PC-9 (cell line): Measurements from ENCODE around the gene GPRIN1. TPM values are rescaled to one million over a fixed set of nuclear protein-coding genes. Genes with fewer than 3 reads are reported as not detected.

Source experiments
- BruUV-seq: library from RNA; stranded (reverse); fragments of 400-500 nt; replicated peaks from 2 replicates; lab custom pipeline; 2021; lab: Mats Ljungman, UMichigan
- CTCF ChIA-PET: fragments of 300-600 bp; sonication (Branson Sonifier 250); formaldehyde crosslinking; loops from one replicate; lab custom pipeline; 2022; ENCODE audit warnings: antibody characterized with exemption; lab: Charles Lee
- POLR2A ChIA-PET: fragments of 300-600 bp; sonication (Branson Sonifier 250); formaldehyde crosslinking; loops from one replicate; lab custom pipeline; 2022; ENCODE audit warnings: antibody characterized with exemption; ENCODE audit not compliant: unreplicated experiment; lab: Charles Lee
- DNase-seq, 2 experiments: peaks; one replicate each; pipeline versions ENCODE4 v3.0.0 to v3.0.0-alpha.2; 2015 to 2022; ENCODE audit warnings: mixed read lengths in 1 of 2
- H2AFZ ChIP-seq: fragments of 200-600 bp; sonication (generic); 2 replicates; pipeline ENCODE4 v1.8.1; 2017; ENCODE audit warnings: antibody characterized with exemption
- H3F3A ChIP-seq: fragments of 200-600 bp; sonication (generic); 2 replicates; pipeline ENCODE4 v1.8.1; 2017; ENCODE audit warnings: antibody characterized with exemption, mild to moderate bottlenecking, low read depth; ENCODE audit not compliant: insufficient read depth
- H3K27ac ChIP-seq: fragments of 200-600 bp; sonication (generic); 2 replicates; pipeline ENCODE4 v1.6.1; 2016; ENCODE audit warnings: mixed run types
- H3K27me3 ChIP-seq: fragments of 200-600 bp; sonication (generic); 2 replicates; pipeline ENCODE4 v1.6.1; 2016; ENCODE audit warnings: low read depth, mixed run types; ENCODE audit not compliant: insufficient read depth
- H3K36me3 ChIP-seq: fragments of 200-600 bp; sonication (generic); 2 replicates; pipeline ENCODE4 v1.6.1; 2016; ENCODE audit warnings: low read depth, mixed run types
- H3K4me1 ChIP-seq: fragments of 200-600 bp; sonication (generic); replicated peaks from 2 replicates; pipeline ENCODE4 v1.6.1; 2016; ENCODE audit warnings: mixed run types; ENCODE audit not compliant: insufficient read depth
- H3K4me2 ChIP-seq: fragments of 200-600 bp; sonication (generic); 2 replicates; pipeline ENCODE4 v1.6.1; 2017; ENCODE audit warnings: mixed run types
- H3K4me3 ChIP-seq: fragments of 200-600 bp; sonication (generic); 2 replicates; pipeline ENCODE4 v1.6.1; 2016; ENCODE audit warnings: mixed run types
- H3K79me2 ChIP-seq: fragments of 200-600 bp; sonication (generic); 2 replicates; pipeline ENCODE4 v1.6.1; 2017; ENCODE audit warnings: low read depth, mixed run types
- H3K9me2 ChIP-seq: fragments of 200-600 bp; sonication (generic); 2 replicates; pipeline ENCODE4 v1.8.1; 2017; ENCODE audit warnings: mild to moderate bottlenecking; ENCODE audit not compliant: insufficient read depth
- H3K9me3 ChIP-seq: fragments of 200-600 bp; sonication (generic); 2 replicates; pipeline ENCODE4 v1.8.1; 2016; ENCODE audit warnings: low read depth; ENCODE audit not compliant: insufficient read depth
- H4K20me1 ChIP-seq: fragments of 200-600 bp; sonication (generic); 2 replicates; pipeline ENCODE4 v1.8.1; 2017; ENCODE audit not compliant: insufficient read depth
- CTCF ChIP-seq: fragments of 200-600 bp; sonication (generic); conservative IDR thresholded peaks from 2 replicates; pipeline ENCODE4 v1.6.1; 2017; ENCODE audit warnings: mixed run types, antibody characterized with exemption, mild to moderate bottlenecking, moderate library complexity
- EZH2 ChIP-seq: fragments of 200-600 bp; sonication (generic); IDR thresholded peaks from 2 replicates; pipeline ENCODE4 v1.8.0; 2017; ENCODE audit warnings: antibody characterized with exemption, low read depth
- intact Hi-C: fragments of 100-400 bp; cut with micrococcal nuclease; formaldehyde crosslinking; loops from one replicate; pipeline ENCODE4 v1.10.0; 2022; ENCODE audit not compliant: unreplicated experiment
- total RNA-seq: library from RNA; stranded (reverse); gene quantifications from 2 replicates; pipeline ENCODE4 v1.2.3, GENCODE V29; 2021

GPRIN1 gene
- total RNA-seq, 1 experiment from 2014 or later = 7.2 TPM

DNA sequence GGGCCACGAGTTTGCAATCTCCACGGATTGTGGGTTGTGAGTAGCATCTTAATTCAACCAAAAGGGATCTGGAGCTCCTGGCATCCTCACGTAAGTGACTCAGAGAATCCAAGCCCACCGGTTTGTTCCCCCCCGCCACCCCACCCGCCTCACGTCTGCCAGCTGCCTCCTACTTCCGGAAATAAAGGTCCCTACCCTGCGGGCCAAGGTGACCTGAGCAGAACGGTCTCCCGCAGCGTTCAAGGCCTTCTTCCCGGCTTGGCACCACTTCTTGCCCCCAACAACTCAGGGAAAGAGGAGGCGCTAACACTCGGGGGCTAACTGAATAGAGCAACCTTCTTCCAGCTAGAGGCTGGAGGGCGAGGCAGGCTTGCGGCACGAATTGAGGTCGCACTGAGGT is 8.8 kb upstream of the GPRIN1 start:
- Histone ChIP-seq H3K27ac (no peak overlapping the region), H2AFZ (no peak overlapping the region), H3K36me3 (no peaks in the 10 kb centered on the region), H3K79me2 (no peaks in the 10 kb centered on the region), H3K9me2 (no peaks in the 10 kb centered on the region), H3K4me2 (no peak overlapping the region), H3K4me1 (peaks cover 16% of the 10 kb centered on the region; the same call in 1 of the 2 replicates), H3K27me3 (peaks cover 16% of the 10 kb centered on the region; the same call in 1 of the 2 replicates), H3K9me3 (no peaks in the 10 kb centered on the region), H3K4me3 (no peak overlapping the region), H4K20me1 (no peaks in the 10 kb centered on the region), H3F3A (no peaks in the 10 kb centered on the region)
- TF ChIP-seq CTCF (no peak), EZH2 (no peak)
- intact Hi-C loops = no loop called here
- DNase-seq = no peak
- ChIA-PET CTCF (no interaction called here), POLR2A (no interaction called here)
- BruUV-seq = no TSS peak

DNA sequence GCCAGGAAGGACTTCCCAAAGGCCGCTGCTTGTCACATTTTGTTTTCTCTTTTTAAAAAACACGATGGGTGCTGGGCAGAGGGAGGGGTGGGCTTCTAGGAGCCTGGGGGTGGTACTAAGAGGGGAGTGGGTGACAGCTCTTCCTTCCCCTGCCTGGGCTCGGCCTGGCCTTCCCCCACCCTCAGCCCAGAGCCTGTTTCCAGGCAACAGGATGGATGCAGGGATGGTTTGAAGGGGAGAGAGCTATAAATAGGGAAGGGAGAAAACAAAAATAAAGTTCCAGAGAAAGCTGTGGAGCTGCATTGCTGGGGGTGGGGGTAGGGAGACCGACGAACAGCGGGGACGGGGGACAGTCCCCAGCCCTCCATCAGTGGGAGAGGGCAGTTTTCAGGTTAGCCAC is 6.6 kb upstream of the GPRIN1 start:
- Histone ChIP-seq H4K20me1 (no peaks in the 10 kb centered on the region), H3K27ac (no peak overlapping the region), H3K36me3 (no peaks in the 10 kb centered on the region), H3K27me3 (peaks cover 12% of the 10 kb centered on the region; the same call in 1 of the 2 replicates), H3K9me2 (no peaks in the 10 kb centered on the region), H3K4me2 (no peak overlapping the region), H3K4me1 (peaks cover 20% of the 10 kb centered on the region; the same call in 1 of the 2 replicates), H3K4me3 (no peak overlapping the region), H3K9me3 (no peaks in the 10 kb centered on the region), H2AFZ (no peak overlapping the region), H3K79me2 (no peaks in the 10 kb centered on the region), H3F3A (peaks cover 5% of the 10 kb centered on the region; the same call in 1 of the 2 replicates)
- TF ChIP-seq EZH2 (no peak), CTCF (no peak)
- DNase-seq = no peak
- ChIA-PET POLR2A (no interaction called here), CTCF (no interaction called here)
- intact Hi-C loops = no loop called here
- BruUV-seq = no TSS peak

GRCh38 chr5:176614805-176615478 is 5.0 kb upstream of the GPRIN1 start:
- CTCF ChIA-PET = no interaction called here
- intact Hi-C loops = no loop called here

More at GRCh38 chr5:176614805-176615478, 5.0 kb upstream of the GPRIN1 start:
- POLR2A ChIA-PET = interaction anchor here (0.5 to 0.8 kb wide), 2 partner anchors 176 to 430 kb away, joined by 4 to 13 read pairs; no protein-coding TSS in a partner anchor
- BruUV-seq = no TSS peak
- Histone ChIP-seq H3F3A (peaks cover 9% of the 10 kb centered on the region), H3K4me2 (peak overlapping the region; percentile 14; the same call in 1 of the 2 replicates), H3K4me1 (peaks cover 24% of the 10 kb centered on the region; the same call in 1 of the 2 replicates), H3K36me3 (no peaks in the 10 kb centered on the region), H3K27ac (no peak overlapping the region), H4K20me1 (no peaks in the 10 kb centered on the region), H3K27me3 (no peaks in the 10 kb centered on the region), H3K4me3 (no peak overlapping the region), H2AFZ (no peak overlapping the region), H3K9me3 (no peaks in the 10 kb centered on the region), H3K79me2 (no peaks in the 10 kb centered on the region), H3K9me2 (no peaks in the 10 kb centered on the region)
- DNase-seq = no peak
- no peak for TF ChIP-seq EZH2
- TF ChIP-seq CTCF = no peak
